Islet of Langerhans (tissue), 1 donor: ENCODE measurements around the gene TCFL5.

Experiments
- FAIRE-seq: peaks from one replicate; lab custom pipeline; 2011; peaks lifted over from hg19 to GRCh38; lab: Jason Lieb, UNC

The TCFL5 gene

DNA sequence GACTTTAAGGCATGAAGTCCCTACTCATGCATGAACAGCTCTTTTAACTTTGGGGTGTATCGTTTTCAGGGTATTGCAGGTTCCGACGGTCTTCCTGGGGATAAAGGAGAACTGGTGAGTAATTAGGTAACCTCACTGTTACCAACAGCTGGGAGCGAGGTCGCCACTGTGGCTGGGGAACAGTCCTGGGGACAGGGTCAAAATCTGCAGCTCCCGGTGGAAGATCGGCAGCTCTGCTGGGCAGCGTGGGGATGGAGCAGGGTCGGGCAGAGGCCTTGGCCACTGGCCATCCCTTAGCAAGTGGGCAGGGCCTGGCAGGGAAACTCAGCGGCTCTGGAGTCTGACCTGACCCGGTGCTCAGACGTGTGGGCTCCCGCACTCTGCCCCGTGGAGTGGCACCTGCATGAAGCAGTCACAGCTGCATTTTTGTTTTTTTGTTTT lies 28.7 kb downstream of the TCFL5 start:
- no peak for FAIRE-seq

GRCh38 chr20:62832212-62832922 lies 29.3 kb downstream of the TCFL5 start:
- FAIRE-seq = no peak

DNA sequence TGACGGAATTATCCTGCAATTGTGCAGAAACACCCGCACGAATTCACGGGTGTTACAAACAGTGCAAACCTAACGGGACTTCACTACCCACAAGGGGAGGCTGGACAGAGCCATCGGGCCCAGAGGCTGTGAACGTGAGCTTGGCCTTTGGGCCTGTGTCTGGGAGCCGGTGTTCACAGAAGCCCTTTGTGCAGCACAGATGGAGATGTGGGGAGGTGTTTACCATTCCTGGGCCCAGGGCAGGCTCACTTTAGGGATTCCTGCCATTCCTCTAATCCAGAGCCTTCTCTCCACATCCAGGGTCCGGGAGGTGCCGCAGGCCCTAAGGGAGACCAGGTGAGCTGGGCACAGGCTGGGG lies 29.8 kb downstream of the TCFL5 start:
- no peak for FAIRE-seq

DNA sequence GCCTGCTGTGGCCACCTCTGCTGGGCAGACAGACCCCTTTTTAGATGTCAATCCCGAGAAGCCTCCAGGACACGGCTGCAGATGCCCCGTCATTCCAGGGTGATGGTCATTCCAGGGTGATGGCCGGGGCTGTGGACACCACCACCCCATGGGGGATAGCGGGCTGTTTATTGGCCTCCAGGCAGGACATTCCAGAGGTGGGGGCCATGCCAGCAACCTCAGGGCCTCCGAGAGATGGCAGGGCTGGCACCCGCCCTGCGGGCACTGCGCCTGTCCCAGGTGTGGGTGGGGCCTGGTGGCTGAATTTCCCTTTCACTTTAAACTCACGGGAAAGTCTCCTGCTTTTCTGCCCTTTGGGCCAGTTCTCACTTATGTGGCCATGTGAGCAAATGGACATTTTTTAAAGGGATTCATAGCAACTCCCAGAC lies 30.2 kb downstream of the TCFL5 start:
- no peak for FAIRE-seq

GRCh38 chr20:62830821-62831220 lies 30.8 kb downstream of the TCFL5 start:
- FAIRE-seq = no peak

DNA sequence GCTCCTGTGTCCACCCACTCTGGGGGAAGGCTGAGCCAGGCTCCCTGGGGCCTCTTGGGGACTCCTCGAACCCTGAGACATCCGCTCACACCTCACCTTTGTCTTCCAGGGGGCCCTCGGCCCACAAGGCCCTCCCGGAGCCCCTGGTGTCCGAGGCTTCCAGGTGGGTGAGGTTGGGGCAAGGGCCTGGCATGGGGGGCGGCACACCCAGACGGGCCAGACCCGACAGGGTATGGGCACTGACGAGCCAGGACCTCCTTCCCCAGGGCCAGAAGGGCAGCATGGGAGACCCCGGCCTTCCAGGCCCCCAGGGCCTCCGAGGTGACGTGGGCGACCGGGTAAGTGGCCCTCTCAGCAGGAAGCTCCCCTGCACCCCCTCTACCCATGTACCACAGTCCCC lies 31.4 kb downstream of the TCFL5 start:
- no peak for FAIRE-seq

- FAIRE-seq = no peak
Measured at GRCh38 chr20:62829231-62830230, 32.1 kb downstream of the TCFL5 start.

DNA sequence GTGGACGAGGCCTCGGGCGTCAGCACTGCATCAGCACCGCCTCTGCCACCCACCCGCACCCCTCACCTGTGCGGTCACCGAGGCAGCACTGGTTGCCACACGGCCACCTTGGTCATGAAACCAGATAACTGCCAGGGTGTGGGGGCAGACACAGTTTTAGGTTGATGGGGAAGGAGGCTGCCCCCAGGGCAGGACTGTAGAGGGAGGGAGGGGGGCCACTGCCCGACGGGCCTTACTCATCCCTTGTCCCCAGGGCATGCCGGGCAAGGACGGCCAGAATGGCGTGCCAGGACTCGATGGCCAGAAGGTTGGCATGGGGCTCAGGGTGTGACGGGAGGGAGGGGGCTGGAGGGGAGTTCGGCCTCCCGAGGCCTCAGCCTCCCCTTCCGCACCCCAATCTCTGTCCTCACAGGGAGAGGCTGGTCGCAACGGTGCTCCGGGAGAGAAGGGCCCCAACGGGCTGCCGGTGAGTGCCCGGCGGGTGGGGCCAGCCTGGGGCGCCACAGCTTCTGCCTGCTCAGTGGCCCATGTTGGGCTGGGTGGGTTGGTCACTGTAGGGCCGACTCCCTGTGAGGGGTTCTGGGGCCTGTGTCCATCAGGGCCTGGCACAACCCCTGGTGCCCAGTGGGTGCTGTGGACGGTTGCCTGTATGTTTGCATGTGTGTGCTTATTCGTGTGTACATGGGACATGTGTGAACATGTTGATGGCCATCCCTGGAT lies 33.0 kb downstream of the TCFL5 start:
- FAIRE-seq = no peak

GRCh38 chr20:62828051-62828450 lies 33.6 kb downstream of the TCFL5 start:
- no peak for FAIRE-seq

- FAIRE-seq = no peak
Measured at GRCh38 chr20:62827311-62828038, 34.1 kb downstream of the TCFL5 start.

DNA sequence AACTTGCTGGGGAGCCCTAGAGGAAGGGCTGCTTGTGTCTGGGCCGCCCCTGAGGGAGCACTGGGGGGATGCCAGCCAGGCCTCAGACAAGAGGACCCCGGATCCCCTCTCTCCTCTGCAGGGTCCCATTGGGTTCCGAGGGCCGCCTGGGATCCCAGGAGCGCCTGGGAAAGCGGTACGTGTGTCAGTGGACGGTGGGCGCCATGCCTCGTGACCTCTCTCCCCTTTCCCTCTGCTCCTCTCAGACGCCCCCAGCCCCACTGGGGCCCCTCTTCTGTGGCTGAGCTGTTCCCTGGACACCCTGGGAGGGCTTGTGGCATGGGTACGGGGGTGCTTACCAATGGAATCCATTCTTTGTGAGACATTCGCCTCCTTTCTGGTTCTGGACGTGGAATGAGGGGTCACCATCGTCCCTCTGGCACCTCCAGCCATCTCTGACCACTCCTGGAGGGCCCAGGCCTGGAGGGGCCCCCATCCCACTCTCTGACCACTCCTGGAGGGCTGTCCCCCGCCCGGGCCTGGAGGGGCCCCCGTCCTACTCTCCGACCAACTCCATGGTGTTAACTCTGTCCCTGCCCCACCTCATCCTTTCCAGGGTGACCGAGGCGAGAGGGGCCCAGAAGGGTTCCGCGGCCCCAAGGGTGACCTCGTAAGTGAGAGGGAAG lies 34.8 kb downstream of the TCFL5 start:
- no peak for FAIRE-seq

DNA sequence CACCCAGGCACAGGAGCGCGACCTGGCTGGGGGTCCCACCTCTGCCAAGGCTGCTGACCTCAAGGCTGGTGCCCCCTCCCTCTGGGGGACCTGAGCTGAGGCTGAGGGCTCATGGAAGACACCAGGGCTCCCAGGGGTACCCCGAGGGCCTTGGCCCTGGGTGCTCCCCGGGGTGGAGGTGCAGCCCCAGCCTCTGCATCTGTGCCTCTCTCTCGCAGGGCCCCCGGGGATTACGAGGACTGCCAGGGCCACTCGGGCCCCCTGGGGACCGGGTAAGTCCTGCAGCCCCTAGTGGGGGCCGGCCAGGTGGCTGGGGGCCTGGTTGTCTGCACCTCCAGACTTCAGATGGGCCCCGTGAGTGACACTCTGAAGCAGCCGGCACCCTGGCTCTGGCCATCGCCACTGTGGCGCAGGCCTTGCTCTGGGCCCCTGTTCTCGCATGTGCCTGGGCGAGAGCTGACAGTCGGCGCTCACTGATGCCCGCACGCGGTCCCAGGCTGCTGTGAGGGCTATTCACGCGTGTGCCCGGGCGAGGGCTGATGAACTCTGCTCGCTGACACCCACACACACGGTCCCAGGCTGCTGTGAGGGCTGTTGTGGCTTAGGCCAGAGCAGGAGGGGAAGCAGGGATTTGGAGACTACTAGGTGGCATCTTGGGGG lies 35.5 kb downstream of the TCFL5 start:
- no peak for FAIRE-seq

DNA sequence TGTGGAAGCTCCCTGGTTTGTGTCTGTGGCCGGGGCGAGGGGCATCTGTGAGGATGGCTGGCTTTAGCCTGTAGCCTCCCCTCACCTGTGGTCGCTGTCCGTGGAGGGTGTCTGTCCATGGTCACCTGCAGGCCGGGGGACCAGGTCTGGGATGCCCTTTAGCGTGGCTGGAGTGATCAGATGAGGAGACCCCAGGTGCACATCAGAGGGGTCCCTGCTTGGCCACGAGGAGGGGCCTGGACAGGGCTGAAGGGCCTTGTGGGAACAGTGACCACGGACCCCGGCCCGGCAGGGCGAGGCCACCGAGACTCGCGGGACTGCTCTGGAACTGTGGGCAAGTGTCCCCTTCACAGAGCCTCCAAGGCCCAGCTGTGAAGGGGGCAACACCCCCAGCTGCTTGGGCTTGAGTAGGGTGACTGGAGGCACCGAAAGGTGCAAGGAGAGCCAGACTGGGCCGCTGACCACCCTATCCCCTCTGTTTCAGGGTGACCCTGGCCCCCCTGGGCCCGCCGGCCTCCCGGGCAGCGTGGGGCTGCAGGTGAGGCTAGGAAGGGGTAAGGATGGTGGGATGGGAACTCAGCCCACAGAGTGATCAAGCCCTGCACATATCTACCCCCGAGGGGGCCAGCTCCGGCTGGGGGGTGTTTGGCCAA lies 36.2 kb downstream of the TCFL5 start:
- no peak for FAIRE-seq

GRCh38 chr20:62824476-62825332 lies 36.9 kb downstream of the TCFL5 start:
- no peak for FAIRE-seq

DNA sequence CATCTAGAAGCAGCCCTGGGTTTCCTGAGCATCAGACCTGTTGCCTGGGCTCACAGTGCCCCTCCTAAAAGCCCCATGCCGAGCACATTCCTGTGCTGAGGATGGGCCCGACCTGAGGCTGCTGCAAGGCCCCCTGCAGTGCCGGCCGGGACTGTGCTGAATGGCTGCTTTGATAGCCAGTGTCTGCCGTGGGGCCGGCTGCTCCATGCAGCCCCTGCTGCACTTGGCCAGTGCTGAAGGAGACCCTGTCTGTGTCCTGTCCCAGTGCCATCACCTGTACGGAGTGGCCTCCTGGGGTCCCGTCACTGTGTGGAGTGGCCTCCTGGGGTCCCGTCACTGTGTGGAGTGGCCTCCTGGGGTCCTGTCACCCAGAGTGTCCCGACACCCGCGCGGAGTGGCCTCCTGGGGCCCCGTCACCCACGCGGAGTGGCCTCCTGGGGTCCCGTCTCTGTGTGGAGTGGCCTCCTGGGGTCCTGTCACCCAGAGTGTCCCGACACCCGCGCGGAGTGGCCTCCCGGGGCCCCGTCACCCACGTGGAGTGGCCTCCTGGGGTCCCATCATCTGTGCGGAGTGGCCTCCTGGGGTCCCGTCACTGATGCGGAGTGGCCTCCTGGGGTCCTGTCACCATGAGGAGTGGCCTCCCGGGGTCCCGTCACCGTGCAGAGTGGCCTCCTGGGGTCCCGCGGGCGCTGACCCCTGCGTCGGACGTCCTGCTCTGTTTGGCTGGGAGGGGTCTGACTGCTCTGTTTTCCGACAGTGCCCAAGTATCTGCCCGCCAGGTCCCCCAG lies 37.7 kb downstream of the TCFL5 start:
- FAIRE-seq = no peak

DNA sequence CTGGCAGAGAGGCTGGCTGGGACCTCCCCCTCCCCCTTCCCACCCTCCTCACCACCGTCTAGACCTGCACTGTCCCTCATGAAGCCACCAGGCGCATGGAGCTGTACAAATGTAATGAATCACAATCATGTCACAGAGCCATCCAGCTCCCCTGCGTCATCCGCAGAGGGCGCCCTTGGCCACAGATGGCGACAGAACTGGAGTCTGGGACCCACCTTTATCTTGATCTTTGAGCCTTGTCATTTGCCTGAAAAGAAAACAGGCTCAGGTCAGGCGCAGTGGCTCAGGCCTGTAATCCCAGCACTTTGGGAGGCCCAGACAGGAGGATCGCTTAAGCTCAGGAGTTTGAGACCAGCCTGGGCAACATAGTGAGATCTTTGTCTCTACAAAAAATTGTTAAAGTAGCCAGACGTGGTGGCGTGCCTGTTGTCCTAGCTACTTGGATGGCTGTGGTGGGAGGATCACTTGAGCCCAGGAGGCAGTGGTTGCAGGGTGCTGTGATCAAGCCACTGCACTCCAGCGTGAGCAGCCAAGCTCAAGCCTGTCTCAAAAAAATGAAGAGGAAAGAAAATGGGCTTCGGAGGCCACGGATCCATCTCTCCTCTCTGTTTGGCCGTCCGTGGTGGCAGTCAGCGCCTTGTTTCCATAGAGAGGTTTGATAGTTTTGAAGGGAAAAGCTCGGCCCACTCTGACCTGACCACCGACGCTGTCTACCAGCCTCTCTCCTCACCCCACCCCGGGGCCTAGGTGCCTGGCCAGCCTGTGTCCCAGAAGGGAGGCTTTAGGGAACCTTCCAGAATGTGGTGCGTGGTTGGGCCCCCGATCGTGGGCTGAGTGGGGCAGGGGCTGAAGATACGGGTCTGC lies 38.6 kb downstream of the TCFL5 start:
- FAIRE-seq = no peak

- FAIRE-seq = no peak
Measured at GRCh38 chr20:62822239-62822787, 39.3 kb downstream of the TCFL5 start.
